ENCODE measurements around the gene XXYLT1.

DNA sequence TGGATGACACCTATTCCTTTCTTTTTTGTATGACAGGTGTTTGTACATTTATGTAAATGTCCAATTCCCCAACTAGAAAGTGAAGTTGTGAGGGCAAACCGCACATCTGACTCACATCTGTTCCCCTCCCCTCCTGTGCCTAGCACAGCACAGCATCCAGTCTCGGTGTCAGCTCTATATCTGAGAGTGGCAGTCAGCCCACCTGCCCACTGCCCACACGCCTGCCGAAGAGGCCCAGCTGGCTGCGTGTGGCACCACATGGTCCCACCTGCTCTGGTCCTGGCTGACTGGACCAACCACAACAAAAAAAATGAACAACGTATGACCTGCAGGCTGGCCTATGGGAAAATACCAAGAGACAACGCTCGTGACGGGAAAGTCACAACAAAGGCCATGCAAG, 62.8 kb downstream of the XXYLT1 start:
- TF ChIP-seq EZH2 (IDR thresholded peaks at IDR 0.05; ENCODE audit: low read length) (no peak), CTCF (optimal IDR thresholded peaks at IDR 0.05 in 1 of 3, IDR thresholded peaks at IDR 0.05 in 1 of 3, conservative IDR thresholded peaks at IDR 0.05 in 1 of 3; ENCODE audit: extremely low read depth in 1 of 3, insufficient read depth in 2 of 3, low read length in 3 of 3) (no peak)
